Right atrium auricular region (tissue), 2 donors: ENCODE data around the gene MYH15. TPM values are rescaled to one million over a fixed set of nuclear protein-coding genes. Genes with fewer than 3 reads are reported as not detected.

Source experiments
- DNase-seq: peaks from one replicate; pipeline ENCODE4 v3.0.0-alpha.2; 2019; ENCODE audit warnings: low spot score
- H3K27ac ChIP-seq, 2 donors: fragments of 200-600 bp; sonication (generic); 1 replicate in 1 of 2; 2 replicates in 1 of 2; pipeline ENCODE4 v1.5.1; 2016 to 2019
- H3K27me3 ChIP-seq, 2 donors: fragments of 200-600 bp; sonication (generic); one replicate each; pipeline versions ENCODE4 v1.5.1 to v1.6.0; 2017 to 2019
- H3K36me3 ChIP-seq: fragments of 200-600 bp; sonication (generic); one replicate; pipeline ENCODE4 v1.5.1; 2016
- H3K4me1 ChIP-seq, 2 donors: fragments of 200-600 bp; sonication (generic); one replicate each; pipeline versions ENCODE4 v1.5.1 to v1.6.0; 2017 to 2019
- H3K4me3 ChIP-seq, 2 donors: fragments of 200-600 bp; sonication (generic); 1 replicate in 1 of 2; 2 replicates in 1 of 2; pipeline ENCODE4 v1.5.1; 2017 to 2019; ENCODE audit warnings: mild to moderate bottlenecking in 1 of 2, moderate library complexity in 1 of 2
- H3K9me3 ChIP-seq, 2 donors: fragments of 200-600 bp; sonication (generic); one replicate each; pipeline ENCODE4 v1.5.1; 2019
- total RNA-seq, 2 donors: library from RNA; depleted of rRNA; stranded (reverse); fragments of >200 nt; gene quantifications; one replicate each; pipeline ENCODE4 v1.1.0, GENCODE V29; 2016
- TF ChIP-seq, protein P1 (sequence below), 2 donors: fragments of 200-600 bp; sonication (generic); IDR thresholded peaks; one replicate each; pipeline ENCODE4 v1.5.1; 2019; ENCODE audit warnings: antibody characterized with exemption in 2 of 2

Gene MYH15
- total RNA-seq, 2 donors from 2014 or later: 0.08 to 0.48 TPM

DNA sequence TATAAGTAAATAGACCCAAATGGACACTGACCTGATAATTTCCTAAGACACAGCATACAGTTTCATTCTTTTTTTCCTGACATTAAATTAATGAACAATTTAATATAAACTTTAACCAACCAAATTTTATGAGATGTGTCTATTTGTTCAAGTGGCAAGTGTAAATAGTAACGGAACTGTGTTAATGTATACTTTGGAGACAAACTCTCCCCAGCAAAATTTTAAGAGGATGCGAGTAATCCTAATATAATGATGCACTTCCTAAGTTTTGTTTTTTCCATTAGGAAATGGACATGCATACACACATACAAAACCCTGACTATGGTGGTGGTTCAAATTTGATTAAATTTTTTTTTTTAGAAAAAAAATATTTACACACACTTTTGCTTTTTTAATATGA lies 38.5 kb upstream of the MYH15 start:
- Histone ChIP-seq H3K27ac (no peak overlapping the region), H3K36me3 (no peaks in the 10 kb centered on the region), H3K27me3 (no peaks in the 10 kb centered on the region), H3K4me1 (no peaks in the 10 kb centered on the region), H3K4me3 (no peak overlapping the region), H3K9me3 (no peaks in the 10 kb centered on the region)
- DNase-seq: no peak
- TF ChIP-seq, protein P1, sequence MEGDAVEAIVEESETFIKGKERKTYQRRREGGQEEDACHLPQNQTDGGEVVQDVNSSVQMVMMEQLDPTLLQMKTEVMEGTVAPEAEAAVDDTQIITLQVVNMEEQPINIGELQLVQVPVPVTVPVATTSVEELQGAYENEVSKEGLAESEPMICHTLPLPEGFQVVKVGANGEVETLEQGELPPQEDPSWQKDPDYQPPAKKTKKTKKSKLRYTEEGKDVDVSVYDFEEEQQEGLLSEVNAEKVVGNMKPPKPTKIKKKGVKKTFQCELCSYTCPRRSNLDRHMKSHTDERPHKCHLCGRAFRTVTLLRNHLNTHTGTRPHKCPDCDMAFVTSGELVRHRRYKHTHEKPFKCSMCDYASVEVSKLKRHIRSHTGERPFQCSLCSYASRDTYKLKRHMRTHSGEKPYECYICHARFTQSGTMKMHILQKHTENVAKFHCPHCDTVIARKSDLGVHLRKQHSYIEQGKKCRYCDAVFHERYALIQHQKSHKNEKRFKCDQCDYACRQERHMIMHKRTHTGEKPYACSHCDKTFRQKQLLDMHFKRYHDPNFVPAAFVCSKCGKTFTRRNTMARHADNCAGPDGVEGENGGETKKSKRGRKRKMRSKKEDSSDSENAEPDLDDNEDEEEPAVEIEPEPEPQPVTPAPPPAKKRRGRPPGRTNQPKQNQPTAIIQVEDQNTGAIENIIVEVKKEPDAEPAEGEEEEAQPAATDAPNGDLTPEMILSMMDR (IDR thresholded peaks at IDR 0.05): no peak

DNA sequence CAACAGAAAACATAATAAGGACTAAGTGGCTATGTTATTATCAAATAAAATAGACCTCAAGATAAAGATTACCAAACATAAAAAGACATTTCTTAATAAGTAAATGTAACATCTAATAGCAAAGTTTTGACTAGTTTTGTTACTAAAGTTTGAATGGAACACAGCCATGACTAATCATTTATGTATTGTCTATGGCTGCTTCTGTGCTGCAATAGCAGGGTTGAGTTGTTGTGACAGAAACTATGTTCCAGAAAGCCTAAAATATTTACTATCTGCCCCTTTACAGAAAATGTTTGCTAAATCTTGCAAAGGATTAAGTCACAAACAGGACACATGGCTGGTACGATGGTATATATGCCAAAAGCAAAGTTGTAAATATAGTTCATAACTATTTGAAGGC lies 37.9 kb upstream of the MYH15 start:
- Histone ChIP-seq H3K9me3 (no peaks in the 10 kb centered on the region), H3K27me3 (no peaks in the 10 kb centered on the region), H3K27ac (no peak overlapping the region), H3K4me1 (no peaks in the 10 kb centered on the region), H3K36me3 (no peaks in the 10 kb centered on the region), H3K4me3 (no peak overlapping the region)
- DNase-seq: no peak
- TF ChIP-seq, protein P1 (IDR thresholded peaks at IDR 0.05): no peak

DNA sequence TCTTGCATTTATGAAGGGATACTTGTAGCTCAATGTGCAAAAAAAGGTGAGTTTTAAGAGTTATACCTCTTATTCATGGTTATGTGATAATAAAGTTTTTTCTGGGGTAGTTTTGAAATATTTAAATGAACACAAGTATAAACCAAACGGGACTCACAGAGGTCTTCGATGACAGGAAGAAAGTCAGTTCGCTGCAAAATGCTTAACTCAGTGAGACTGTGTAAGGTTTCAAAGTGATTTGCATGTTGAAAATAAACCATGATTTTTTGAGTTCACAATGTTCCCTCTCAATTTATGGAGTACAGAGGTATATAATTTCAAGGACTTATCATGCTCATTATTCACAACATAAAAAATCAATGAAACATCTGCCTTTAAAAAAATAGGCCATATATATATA lies 36.3 kb upstream of the MYH15 start:
- Histone ChIP-seq H3K4me1 (no peaks in the 10 kb centered on the region), H3K9me3 (no peaks in the 10 kb centered on the region), H3K27me3 (no peaks in the 10 kb centered on the region), H3K27ac (peak overlapping the region in 1 of 2 donors; percentile 19), H3K4me3 (peak overlapping the region in 1 of 2 donors; percentile 20), H3K36me3 (no peaks in the 10 kb centered on the region)
- DNase-seq: no peak
- TF ChIP-seq, protein P1 (IDR thresholded peaks at IDR 0.05): no peak

DNA sequence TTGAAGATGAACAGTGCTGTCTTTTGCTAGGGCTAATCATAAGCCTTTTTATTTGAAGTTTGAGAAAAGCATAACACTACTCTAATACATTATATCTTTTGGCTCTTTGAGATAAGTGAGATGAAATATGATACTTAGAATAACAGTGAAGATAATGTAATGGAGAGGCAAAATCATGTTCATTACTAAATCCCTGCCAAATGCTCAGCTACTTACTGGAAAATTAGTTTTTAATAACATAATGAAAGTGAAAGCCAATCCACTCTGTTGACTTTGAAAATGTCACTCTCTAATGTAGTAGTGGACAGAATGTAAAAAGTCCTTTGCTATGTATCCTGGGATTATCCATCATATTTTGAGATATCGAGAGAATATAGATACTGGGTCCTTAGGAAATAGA lies 35.9 kb upstream of the MYH15 start:
- Histone ChIP-seq H3K9me3 (no peaks in the 10 kb centered on the region), H3K27me3 (no peaks in the 10 kb centered on the region), H3K4me1 (no peaks in the 10 kb centered on the region), H3K27ac (peak overlapping the region in 1 of 2 donors; percentile 19), H3K4me3 (peak overlapping the region in 1 of 2 donors; percentile 20), H3K36me3 (no peaks in the 10 kb centered on the region)
- DNase-seq: no peak
- TF ChIP-seq, protein P1 (IDR thresholded peaks at IDR 0.05): no peak

DNA sequence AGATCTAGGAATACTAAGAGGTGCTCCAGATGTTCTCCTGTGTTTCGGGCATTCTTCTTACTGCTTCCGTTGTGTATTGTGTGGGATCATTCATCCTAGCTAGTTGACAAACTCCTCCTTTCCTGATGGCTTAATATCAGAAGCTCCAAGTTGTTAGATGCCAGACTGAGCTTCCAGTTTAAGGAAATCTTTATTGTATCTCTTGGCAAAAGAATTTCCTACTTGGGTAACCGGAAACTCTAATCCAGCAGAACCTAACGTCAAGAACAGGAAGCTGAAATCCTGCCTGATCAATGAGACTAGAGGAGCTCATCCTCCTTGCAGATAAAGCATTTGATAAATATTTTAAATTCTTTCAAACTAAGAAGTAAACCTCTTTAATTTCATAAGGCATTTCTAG lies 27.7 kb upstream of the MYH15 start:
- Histone ChIP-seq H3K27me3 (no peaks in the 10 kb centered on the region), H3K9me3 (no peaks in the 10 kb centered on the region), H3K4me3 (no peak overlapping the region), H3K4me1 (no peaks in the 10 kb centered on the region), H3K36me3 (no peaks in the 10 kb centered on the region), H3K27ac (no peak overlapping the region)
- no peak for DNase-seq
- TF ChIP-seq, protein P1 (IDR thresholded peaks at IDR 0.05): no peak
